Suprapubic skin (tissue), 4 donors: ENCODE results near the gene COL4A5. TPM values are rescaled to one million over a fixed set of nuclear protein-coding genes. Genes with fewer than 3 reads are reported as not detected.

Experiments used
- DNase-seq, 2 donors: peaks; one replicate each; pipeline ENCODE4 v3.0.0-alpha.2; 2019; ENCODE audit warnings: low spot score in 2 of 2
- H3K27ac ChIP-seq: fragments of 200-600 bp; sonication (generic); one replicate; pipeline ENCODE4 v1.5.1; 2019
- H3K27me3 ChIP-seq: fragments of 200-600 bp; sonication (generic); one replicate; pipeline ENCODE4 v1.5.1; 2019
- H3K36me3 ChIP-seq: fragments of 200-600 bp; sonication (generic); one replicate; pipeline ENCODE4 v1.5.1; 2019
- H3K4me1 ChIP-seq: fragments of 200-600 bp; sonication (generic); one replicate; pipeline ENCODE4 v1.5.1; 2019
- H3K4me3 ChIP-seq: fragments of 200-600 bp; sonication (generic); one replicate; pipeline ENCODE4 v1.5.1; 2019; ENCODE audit warnings: mild to moderate bottlenecking
- H3K9me3 ChIP-seq: fragments of 200-600 bp; sonication (generic); one replicate; pipeline ENCODE4 v1.5.1; 2019
- EP300 ChIP-seq: sonication (generic); formaldehyde crosslinking; IDR thresholded peaks from one replicate; pipeline ENCODE4 v1.6.1; 2017; ENCODE audit warnings: antibody characterized with exemption
- POLR2A ChIP-seq, 2 donors: fragments of 450-650 bp; IDR thresholded peaks; one replicate each; pipeline ENCODE4 v1.6.1; 2017; ENCODE audit warnings: antibody characterized with exemption in 2 of 2, mild to moderate bottlenecking in 2 of 2, moderate library complexity in 2 of 2
- POLR2AphosphoS5 ChIP-seq, 3 donors: sonication (generic); formaldehyde crosslinking; IDR thresholded peaks; one replicate each; pipeline ENCODE4 v1.6.1; 2017; ENCODE audit warnings: antibody characterized with exemption in 3 of 3
- WGBS: methylation state at CpG from one replicate; pipeline ENCODE4 v1.1.5; 2018; 5-methylcytosine and 5-hydroxymethylcytosine counted together
- total RNA-seq, 4 donors: library from RNA; depleted of rRNA; stranded (reverse); fragments of >200 nt; gene quantifications; one replicate each; pipeline ENCODE4 v1.1.0, GENCODE V29; 2016
- TF ChIP-seq, protein P1 (sequence below), 2 donors: fragments of 200-600 bp in 1 of 2; fragments of 450-650 bp in 1 of 2; sonication (generic) in 1 of 2; IDR thresholded peaks; one replicate each; pipeline ENCODE4 v1.5.1; 2016 to 2019; ENCODE audit warnings: antibody characterized with exemption in 2 of 2, mild to moderate bottlenecking in 1 of 2, moderate library complexity in 1 of 2

Gene COL4A5
- total RNA-seq, 4 donors from 2014 or later: 52.3 to 151 (median 60.2) TPM

DNA sequence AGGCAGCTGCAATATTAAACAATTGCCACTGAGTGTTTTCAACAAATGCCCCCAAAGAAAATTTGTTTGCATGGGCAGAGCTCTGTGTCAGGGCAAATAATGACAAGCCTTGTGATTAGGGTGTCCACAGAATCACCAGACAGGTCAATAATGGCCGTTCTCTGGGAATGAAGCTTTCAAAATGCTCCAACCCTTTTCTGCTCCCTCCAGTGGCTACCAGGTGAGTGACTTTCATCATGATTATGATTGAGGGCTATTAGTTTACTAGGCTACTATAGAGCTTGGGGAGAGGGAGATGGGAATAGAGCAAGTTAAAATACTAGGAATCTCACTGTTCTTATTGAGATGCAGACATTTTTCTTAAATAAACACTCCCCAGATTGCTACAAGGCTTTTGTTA lies 273.2 kb downstream of the COL4A5 start:
- WGBS: 79% methylated on average over 1 of the region's 1 CpG
- no peak for DNase-seq
- Histone ChIP-seq H3K4me3 (no peak overlapping the region), H3K36me3 (no peaks in the 10 kb centered on the region), H3K27me3 (no peaks in the 10 kb centered on the region), H3K27ac (no peak overlapping the region), H3K9me3 (no peaks in the 10 kb centered on the region), H3K4me1 (no peaks in the 10 kb centered on the region)
- TF ChIP-seq POLR2A (IDR thresholded peaks at IDR 0.05) (no peak), POLR2AphosphoS5 (IDR thresholded peaks at IDR 0.05) (no peak), EP300 (no peak)
- TF ChIP-seq, protein P1, sequence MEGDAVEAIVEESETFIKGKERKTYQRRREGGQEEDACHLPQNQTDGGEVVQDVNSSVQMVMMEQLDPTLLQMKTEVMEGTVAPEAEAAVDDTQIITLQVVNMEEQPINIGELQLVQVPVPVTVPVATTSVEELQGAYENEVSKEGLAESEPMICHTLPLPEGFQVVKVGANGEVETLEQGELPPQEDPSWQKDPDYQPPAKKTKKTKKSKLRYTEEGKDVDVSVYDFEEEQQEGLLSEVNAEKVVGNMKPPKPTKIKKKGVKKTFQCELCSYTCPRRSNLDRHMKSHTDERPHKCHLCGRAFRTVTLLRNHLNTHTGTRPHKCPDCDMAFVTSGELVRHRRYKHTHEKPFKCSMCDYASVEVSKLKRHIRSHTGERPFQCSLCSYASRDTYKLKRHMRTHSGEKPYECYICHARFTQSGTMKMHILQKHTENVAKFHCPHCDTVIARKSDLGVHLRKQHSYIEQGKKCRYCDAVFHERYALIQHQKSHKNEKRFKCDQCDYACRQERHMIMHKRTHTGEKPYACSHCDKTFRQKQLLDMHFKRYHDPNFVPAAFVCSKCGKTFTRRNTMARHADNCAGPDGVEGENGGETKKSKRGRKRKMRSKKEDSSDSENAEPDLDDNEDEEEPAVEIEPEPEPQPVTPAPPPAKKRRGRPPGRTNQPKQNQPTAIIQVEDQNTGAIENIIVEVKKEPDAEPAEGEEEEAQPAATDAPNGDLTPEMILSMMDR (IDR thresholded peaks at IDR 0.05): no peak

DNA sequence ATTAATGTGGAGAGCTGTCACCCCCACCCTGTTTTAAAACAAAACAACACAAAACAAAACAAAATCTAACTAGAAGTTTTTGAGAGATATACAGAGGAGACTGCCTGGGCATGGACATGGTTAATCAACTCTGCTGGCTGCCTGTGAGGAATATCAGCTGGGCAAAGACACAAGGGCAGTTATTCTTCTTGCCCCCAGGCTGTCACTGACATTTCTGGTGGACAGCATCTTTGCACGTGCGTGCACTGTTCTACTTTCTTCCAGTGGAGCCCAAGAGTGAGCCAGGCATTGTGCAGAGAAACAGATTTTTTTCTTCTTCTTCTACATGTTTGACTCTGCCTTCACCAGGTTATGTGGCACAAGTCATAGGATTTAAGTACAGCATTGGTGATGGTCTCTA lies 282.9 kb downstream of the COL4A5 start:
- H3K27ac ChIP-seq: no peak overlapping the region
- no peaks in the 10 kb centered on the region for H3K4me1 ChIP-seq
- no peaks in the 10 kb centered on the region for H3K9me3 ChIP-seq
- TF ChIP-seq, protein P1 (IDR thresholded peaks at IDR 0.05): no peak
- no peak for TF ChIP-seq EP300
- no peaks in the 10 kb centered on the region for H3K36me3 ChIP-seq
- no peaks in the 10 kb centered on the region for H3K27me3 ChIP-seq
- no peak overlapping the region for H3K4me3 ChIP-seq
- 47% methylated on average over 2 of the region's 2 CpGs for WGBS
- DNase-seq: no peak

DNA sequence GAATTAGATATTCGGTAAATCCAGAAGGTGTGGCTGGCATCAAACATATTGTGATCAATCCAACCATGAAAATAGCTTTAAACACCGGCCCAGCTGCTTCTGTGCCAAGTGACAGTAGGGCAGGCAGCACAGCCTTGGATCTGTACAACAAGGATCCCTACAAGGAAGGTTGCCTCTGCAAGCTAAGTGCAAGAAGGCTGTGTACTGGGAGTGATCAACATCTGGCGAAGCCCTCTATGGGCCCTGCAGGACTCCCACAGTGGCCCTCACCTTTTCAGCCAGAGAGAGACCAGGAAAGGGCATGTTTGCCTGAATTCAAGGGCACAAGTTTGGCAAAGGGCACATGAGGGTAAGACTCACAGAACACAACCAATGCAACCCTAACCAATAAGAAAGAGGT lies 287.1 kb downstream of the COL4A5 start:
- no peaks in the 10 kb centered on the region for H3K4me1 ChIP-seq
- H3K4me3 ChIP-seq: no peak overlapping the region
- no peak for DNase-seq
- no peak overlapping the region for H3K27ac ChIP-seq
- TF ChIP-seq, protein P1 (IDR thresholded peaks at IDR 0.05): no peak
- TF ChIP-seq EP300: no peak
- TF ChIP-seq POLR2A (IDR thresholded peaks at IDR 0.05): no peak
- TF ChIP-seq POLR2AphosphoS5 (IDR thresholded peaks at IDR 0.05): no peak
- H3K27me3 ChIP-seq: peaks cover 10% of the 10 kb centered on the region
- 76% methylated on average over 3 of the region's 3 CpGs for WGBS
- no peaks in the 10 kb centered on the region for H3K9me3 ChIP-seq
- H3K36me3 ChIP-seq: no peaks in the 10 kb centered on the region

DNA sequence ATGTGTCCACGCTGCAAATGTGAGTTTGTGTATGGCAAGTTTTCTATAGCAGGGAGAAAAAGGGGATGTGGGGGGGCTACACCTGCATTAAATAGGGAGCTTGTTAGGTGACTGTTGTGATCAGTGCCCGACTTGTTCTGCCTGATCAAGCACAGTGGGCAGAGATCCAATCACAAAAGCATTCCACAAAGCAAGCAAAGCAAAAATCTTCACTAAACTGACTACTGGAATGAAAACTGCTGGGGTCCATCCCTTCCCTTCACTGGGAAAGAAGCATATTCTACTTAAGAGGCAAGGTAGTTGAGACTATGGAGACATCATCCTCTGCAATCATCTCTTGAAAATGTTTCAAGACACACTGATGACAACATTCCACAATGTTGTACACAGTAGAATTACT lies 291.5 kb downstream of the COL4A5 start:
- Histone ChIP-seq H3K4me1 (peaks cover 4% of the 10 kb centered on the region), H3K4me3 (no peak overlapping the region), H3K27me3 (peaks cover 52% of the 10 kb centered on the region), H3K27ac (no peak overlapping the region), H3K9me3 (no peaks in the 10 kb centered on the region), H3K36me3 (no peaks in the 10 kb centered on the region)
- TF ChIP-seq POLR2A (IDR thresholded peaks at IDR 0.05): no peak
- WGBS: 18% methylated on average over 2 of the region's 2 CpGs
- DNase-seq: no peak

DNA sequence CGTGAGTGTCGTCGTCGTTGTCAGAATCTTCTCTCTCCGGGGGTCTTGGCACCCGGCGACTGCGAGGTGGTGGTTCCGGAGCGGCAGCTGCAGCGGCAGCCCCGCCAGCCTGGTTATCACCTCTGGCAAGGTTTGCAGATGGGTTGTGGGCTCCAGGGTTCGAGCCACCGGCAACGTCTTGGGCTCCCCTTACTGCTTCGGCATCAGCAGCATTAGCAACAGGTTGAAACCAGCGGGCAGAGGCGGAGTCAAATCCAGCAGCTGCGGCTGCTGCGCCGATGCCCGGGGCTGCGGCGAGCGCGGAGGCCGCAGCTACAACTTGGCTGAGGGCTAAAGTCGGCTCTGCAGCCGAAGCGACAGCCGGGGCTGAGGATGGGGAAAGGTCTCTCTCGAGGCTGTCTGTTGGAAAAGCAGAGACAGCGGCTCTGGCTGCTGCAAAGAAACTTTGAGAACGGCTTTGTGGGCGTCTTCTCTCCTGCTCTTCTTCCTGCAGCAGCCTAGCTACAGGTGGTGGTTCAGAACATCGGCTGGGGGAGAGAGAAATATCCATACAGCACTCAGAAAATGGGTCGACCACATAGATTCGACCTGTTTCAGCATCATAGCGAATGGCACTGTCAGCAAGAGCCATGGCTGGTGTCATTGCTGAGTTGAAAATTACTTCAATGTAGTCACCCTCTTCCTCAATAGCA lies 293.1 kb downstream of the COL4A5 start:
- no peak overlapping the region for H3K27ac ChIP-seq
- peaks cover 16% of the 10 kb centered on the region for H3K4me1 ChIP-seq
- H3K27me3 ChIP-seq: peaks cover 66% of the 10 kb centered on the region
- no peak for DNase-seq
- WGBS: 25% methylated on average over 16 of the region's 39 CpGs
- no peaks in the 10 kb centered on the region for H3K9me3 ChIP-seq
- H3K36me3 ChIP-seq: no peaks in the 10 kb centered on the region
- no peak for TF ChIP-seq POLR2A (IDR thresholded peaks at IDR 0.05)
- TF ChIP-seq, protein P1 (IDR thresholded peaks at IDR 0.05): no peak
- no peak for TF ChIP-seq POLR2AphosphoS5 (IDR thresholded peaks at IDR 0.05)
- no peak for TF ChIP-seq EP300
- H3K4me3 ChIP-seq: no peak overlapping the region

DNA sequence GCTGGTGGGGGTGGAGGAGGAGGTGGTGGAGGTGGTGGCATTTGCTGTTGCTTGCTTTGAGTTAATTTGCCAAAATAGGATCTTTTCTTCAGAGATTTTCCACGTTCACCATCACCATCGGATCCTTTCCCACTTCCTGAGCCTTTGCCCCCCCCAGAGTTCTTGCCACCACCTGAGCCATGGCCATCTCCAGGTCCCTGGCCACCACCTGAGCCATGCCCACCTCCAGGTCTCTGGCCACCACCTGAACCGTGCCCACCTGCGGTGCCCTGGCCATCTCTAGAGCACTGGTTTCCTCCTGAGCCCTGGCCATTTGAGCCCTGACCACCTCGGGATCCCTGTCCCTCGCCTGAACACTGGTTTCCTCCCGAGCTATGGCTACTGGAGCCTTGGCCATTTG lies 294.8 kb downstream of the COL4A5 start:
- peaks cover 82% of the 10 kb centered on the region for H3K27me3 ChIP-seq

More for the DNA sequence above, 294.8 kb downstream of the COL4A5 start:
- Histone ChIP-seq H3K4me1 (peaks cover 16% of the 10 kb centered on the region), H3K9me3 (no peaks in the 10 kb centered on the region), H3K27ac (no peak overlapping the region), H3K4me3 (no peak overlapping the region), H3K36me3 (no peaks in the 10 kb centered on the region)
- DNase-seq: no peak
- WGBS: 64% methylated on average over 7 of the region's 7 CpGs
- no peak for TF ChIP-seq EP300
- TF ChIP-seq, protein P1 (IDR thresholded peaks at IDR 0.05): no peak
- TF ChIP-seq POLR2A (IDR thresholded peaks at IDR 0.05): no peak
- no peak for TF ChIP-seq POLR2AphosphoS5 (IDR thresholded peaks at IDR 0.05)
